CD14-positive monocyte (primary cell): ENCODE data around the gene ITPR2. TPM values are rescaled to one million over a fixed set of nuclear protein-coding genes. Genes with fewer than 3 reads are reported as not detected.

ENCODE experiments used
- DNase-seq, 3 donors: peaks; one replicate each; pipeline ENCODE4 v3.0.0-alpha.2; 2011 to 2022
- H2AFZ ChIP-seq: 2 replicates; pipeline ENCODE4 v1.6.0; 2012; ENCODE audit warnings: mild to moderate bottlenecking, low read depth, low read length, inconsistent platforms; ENCODE audit not compliant: insufficient read depth, poor library complexity, severe bottlenecking
- H3K27ac ChIP-seq, 2 donors: 1 replicate in 1 of 2; 2 replicates in 1 of 2; pipeline ENCODE4 v1.5.1; 2012 to 2013; ENCODE audit warnings: low read length in 2 of 2, control low read depth in 1 of 2, inconsistent platforms in 1 of 2, low read depth in 1 of 2, mild to moderate bottlenecking in 1 of 2
- H3K27me3 ChIP-seq, 2 donors: one replicate each; pipeline versions ENCODE4 v1.6.0 to v1.6.1; 2011 to 2013; ENCODE audit warnings: low read length in 2 of 2; ENCODE audit not compliant: control insufficient read depth in 2 of 2, insufficient read depth in 2 of 2
- H3K36me3 ChIP-seq, 2 donors: replicated peaks in 1 of 2; 1 replicate in 1 of 2; 2 replicates in 1 of 2; pipeline versions ENCODE4 v1.5.1 to v1.6.1; 2012 to 2013; ENCODE audit warnings: low read length in 2 of 2, control low read depth in 1 of 2, inconsistent platforms in 1 of 2, mild to moderate bottlenecking in 1 of 2; ENCODE audit not compliant: insufficient read depth in 2 of 2, control insufficient read depth in 1 of 2
- H3K4me1 ChIP-seq, 2 donors: 1 replicate in 1 of 2; 2 replicates in 1 of 2; pipeline versions ENCODE4 v1.5.1 to v1.6.1; 2012 to 2013; ENCODE audit warnings: low read length in 2 of 2, control low read depth in 1 of 2, inconsistent platforms in 1 of 2, mild to moderate bottlenecking in 1 of 2, moderate library complexity in 1 of 2; ENCODE audit not compliant: insufficient read depth in 2 of 2, control insufficient read depth in 1 of 2
- H3K4me2 ChIP-seq: replicated peaks from 2 replicates; pipeline ENCODE3; 2012; ENCODE audit warnings: low read length, moderate library complexity, mild to moderate bottlenecking; ENCODE audit not compliant: poor library complexity, severe bottlenecking; ENCODE audit errors: extremely low read depth
- H3K4me3 ChIP-seq, 3 experiments: fragments of 200-600 bp in 1 of 3; sonication (generic) in 1 of 3; replicated peaks in 1 of 3; 1 replicate in 2 of 3; 2 replicates in 1 of 3; pipeline ENCODE4 v1.5.1; 2011 to 2013; ENCODE audit warnings: low read length in 3 of 3, mild to moderate bottlenecking in 3 of 3, control low read depth in 2 of 3, low read depth in 2 of 3, inconsistent platforms in 1 of 3, moderate library complexity in 1 of 3
- H3K79me2 ChIP-seq: 2 replicates; pipeline ENCODE4 v1.6.0; 2012; ENCODE audit warnings: mild to moderate bottlenecking, control low read depth, inconsistent platforms, low read length, moderate library complexity; ENCODE audit not compliant: insufficient read depth
- H3K9ac ChIP-seq: 2 replicates; pipeline ENCODE4 v1.6.0; 2017; ENCODE audit warnings: low read length, mild to moderate bottlenecking; ENCODE audit not compliant: insufficient read depth, poor library complexity, severe bottlenecking
- H3K9me3 ChIP-seq, 2 donors: replicated peaks in 1 of 2; 1 replicate in 1 of 2; 2 replicates in 1 of 2; pipeline versions ENCODE4 v1.5.1 to v1.6.1; 2012 to 2013; ENCODE audit warnings: low read length in 2 of 2, control low read depth in 1 of 2; ENCODE audit not compliant: control insufficient read depth in 1 of 2, insufficient read depth in 1 of 2
- H4K20me1 ChIP-seq: 2 replicates; pipeline ENCODE4 v1.6.0; 2012; ENCODE audit warnings: mild to moderate bottlenecking, low read length, control low read depth, moderate library complexity; ENCODE audit not compliant: insufficient read depth
- H3K27ac Mint-ChIP-seq, 7 donors: one replicate each; pipeline ENCODE4 v1.8.0; 2020; ENCODE audit warnings: mild to moderate bottlenecking in 7 of 7, mixed read lengths in 7 of 7, moderate library complexity in 6 of 7, inconsistent platforms in 2 of 7
- H3K27me3 Mint-ChIP-seq, 3 donors: one replicate each; pipeline ENCODE4 v1.8.0; 2021 to 2022; ENCODE audit warnings: low read depth in 3 of 3, mild to moderate bottlenecking in 3 of 3, mixed read lengths in 3 of 3, moderate library complexity in 3 of 3, inconsistent platforms in 1 of 3
- H3K36me3 Mint-ChIP-seq, 2 donors: one replicate each; pipeline ENCODE4 v1.8.0; 2020; ENCODE audit warnings: mixed read lengths in 2 of 2, inconsistent platforms in 1 of 2, mild to moderate bottlenecking in 1 of 2
- H3K4me1 Mint-ChIP-seq: one replicate; pipeline ENCODE4 v1.8.0; 2020; ENCODE audit warnings: mild to moderate bottlenecking, mixed read lengths
- H3K4me3 Mint-ChIP-seq, 2 donors: one replicate each; pipeline ENCODE4 v1.8.0; 2020; ENCODE audit warnings: mild to moderate bottlenecking in 2 of 2, mixed read lengths in 2 of 2, moderate library complexity in 1 of 2
- H3K9me3 Mint-ChIP-seq, 7 donors: one replicate each; pipeline ENCODE4 v1.8.0; 2020 to 2022; ENCODE audit warnings: mixed read lengths in 7 of 7, mild to moderate bottlenecking in 6 of 7, moderate library complexity in 6 of 7, inconsistent platforms in 2 of 7
- WGBS: methylation state at CpG from one replicate; pipeline ENCODE4 v1.1.5; 2013; ENCODE audit warnings: missing lambda C conversion rate; ENCODE audit not compliant: insufficient coverage; 5-methylcytosine and 5-hydroxymethylcytosine counted together
- intact Hi-C, 2 donors: fragments of 100-400 bp; cut with micrococcal nuclease; formaldehyde crosslinking; loops; one replicate each; pipeline versions ENCODE4 v1.15.0 to v1.15.1; 2023
- polyA plus RNA-seq, 3 donors: library from polyadenylated mRNA; depleted of rRNA in 1 of 3; unstranded in 2 of 3; stranded (reverse) in 1 of 3; fragments of 300-500 nt in 2 of 3; fragments of >200 nt in 1 of 3; fragmentation: Illumina TruSeq in 2 of 3; gene quantifications; 1 replicate in 2 of 3; 2 replicates in 1 of 3; pipeline ENCODE4 v1.2.3, GENCODE V29; 2012 to 2021
- TF ChIP-seq, protein P1 (sequence below): fragments of 200-600 bp; IDR thresholded peaks from one replicate; pipeline ENCODE4 v1.8.0; 2022; ENCODE audit warnings: antibody characterized with exemption, mild to moderate bottlenecking

Gene ITPR2
- polyA plus RNA-seq, 3 donors = 2.7 to 6.4 (median 5.7) TPM

DNA sequence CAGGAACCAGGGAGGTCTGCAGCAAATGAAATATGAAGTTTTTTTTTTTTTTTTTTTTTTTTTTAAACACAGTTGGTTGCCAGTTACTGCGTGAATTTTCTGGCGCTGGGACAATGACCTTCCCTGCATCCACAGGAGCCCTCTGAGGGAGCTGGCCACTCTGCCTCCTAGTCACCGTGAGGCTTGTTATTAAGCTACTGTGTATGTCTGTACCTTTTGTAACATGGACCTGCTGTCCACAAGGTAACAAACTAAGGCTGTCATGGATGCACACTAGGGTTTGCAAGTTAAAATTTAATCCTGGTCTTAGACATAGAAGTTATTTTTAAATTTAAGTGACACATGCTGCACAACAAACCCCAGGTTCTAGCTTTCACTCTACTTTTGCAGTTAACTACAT is 426.6 kb downstream of the ITPR2 start:
- Histone ChIP-seq H3K27me3 (no peaks in the 10 kb centered on the region), H3K4me1 (no peaks in the 10 kb centered on the region), H4K20me1 (no peaks in the 10 kb centered on the region), H3K4me2 (no peak overlapping the region), H3K79me2 (no peaks in the 10 kb centered on the region), H3K4me3 (no peak overlapping the region), H3K9me3 (no peaks in the 10 kb centered on the region), H2AFZ (no peak overlapping the region), H3K36me3 (peaks cover 4 to 52% of the 10 kb centered on the region in 2 donors), H3K27ac (no peak overlapping the region), H3K9ac (no peak overlapping the region)
- intact Hi-C loops = no loop called here
- TF ChIP-seq, protein P1, sequence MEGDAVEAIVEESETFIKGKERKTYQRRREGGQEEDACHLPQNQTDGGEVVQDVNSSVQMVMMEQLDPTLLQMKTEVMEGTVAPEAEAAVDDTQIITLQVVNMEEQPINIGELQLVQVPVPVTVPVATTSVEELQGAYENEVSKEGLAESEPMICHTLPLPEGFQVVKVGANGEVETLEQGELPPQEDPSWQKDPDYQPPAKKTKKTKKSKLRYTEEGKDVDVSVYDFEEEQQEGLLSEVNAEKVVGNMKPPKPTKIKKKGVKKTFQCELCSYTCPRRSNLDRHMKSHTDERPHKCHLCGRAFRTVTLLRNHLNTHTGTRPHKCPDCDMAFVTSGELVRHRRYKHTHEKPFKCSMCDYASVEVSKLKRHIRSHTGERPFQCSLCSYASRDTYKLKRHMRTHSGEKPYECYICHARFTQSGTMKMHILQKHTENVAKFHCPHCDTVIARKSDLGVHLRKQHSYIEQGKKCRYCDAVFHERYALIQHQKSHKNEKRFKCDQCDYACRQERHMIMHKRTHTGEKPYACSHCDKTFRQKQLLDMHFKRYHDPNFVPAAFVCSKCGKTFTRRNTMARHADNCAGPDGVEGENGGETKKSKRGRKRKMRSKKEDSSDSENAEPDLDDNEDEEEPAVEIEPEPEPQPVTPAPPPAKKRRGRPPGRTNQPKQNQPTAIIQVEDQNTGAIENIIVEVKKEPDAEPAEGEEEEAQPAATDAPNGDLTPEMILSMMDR = no peak
- H3K27ac Mint-ChIP-seq = no peak overlapping the region
- H3K4me1 Mint-ChIP-seq = no peaks in the 10 kb centered on the region
- no peak for DNase-seq
- no peak overlapping the region for H3K4me3 Mint-ChIP-seq
- H3K27me3 Mint-ChIP-seq = no peaks in the 10 kb centered on the region
- no CpG with 5 or more reads among the region's 3 CpGs for WGBS
- H3K36me3 Mint-ChIP-seq = peaks cover 25% of the 10 kb centered on the region in 2 donors
- no peaks in the 10 kb centered on the region for H3K9me3 Mint-ChIP-seq

DNA sequence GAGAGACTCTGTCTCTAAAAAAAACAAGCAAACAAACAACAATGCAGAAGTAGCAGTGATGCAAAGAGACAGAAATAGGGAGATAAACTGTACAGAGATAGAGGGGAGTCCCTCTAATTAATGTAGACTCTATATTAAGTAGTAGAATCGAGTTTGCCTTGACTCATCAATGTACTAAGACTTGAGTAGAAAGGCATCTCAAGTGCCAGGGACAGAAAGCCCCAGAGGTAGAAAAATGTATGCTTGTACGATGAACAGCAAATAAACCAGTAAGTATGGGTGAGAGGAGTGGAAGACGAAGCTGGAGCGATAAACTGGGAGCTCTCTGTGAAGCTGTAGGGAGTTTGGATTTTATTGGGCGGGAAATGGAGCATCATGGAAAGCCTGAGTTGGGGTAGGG is 429.4 kb downstream of the ITPR2 start:
- Histone ChIP-seq H3K36me3 (peaks cover 1 to 34% of the 10 kb centered on the region in 2 donors), H3K4me3 (no peak overlapping the region), H3K9me3 (no peaks in the 10 kb centered on the region), H3K4me1 (peaks cover 0 to 4% of the 10 kb centered on the region in 2 donors), H4K20me1 (no peaks in the 10 kb centered on the region), H3K27me3 (no peaks in the 10 kb centered on the region), H3K27ac (no peak overlapping the region), H3K79me2 (no peaks in the 10 kb centered on the region), H3K9ac (no peak overlapping the region), H2AFZ (no peak overlapping the region), H3K4me2 (no peak overlapping the region)
- Mint-ChIP-seq H3K36me3 (peaks cover 9 to 13% of the 10 kb centered on the region in 2 donors), H3K4me3 (no peak overlapping the region), H3K27ac (no peak overlapping the region), H3K9me3 (no peaks in the 10 kb centered on the region), H3K4me1 (peaks cover 2% of the 10 kb centered on the region), H3K27me3 (no peaks in the 10 kb centered on the region)
- intact Hi-C loops = no loop called here
- 100% methylated on average over 4 of the region's 5 CpGs for WGBS
- TF ChIP-seq, protein P1 = no peak
- no peak for DNase-seq
